ENCODE data around the gene C19orf38. TPM values are rescaled to one million over a fixed set of nuclear protein-coding genes. Genes with fewer than 3 reads are reported as not detected.
A peak's percentile ranks its signal among the peaks of the same experiment; 100 is the strongest.

Gene C19orf38
- total RNA-seq, 2 donors from 2014 or later, result 0.24 TPM; not detected in 1

- Mint-ChIP-seq H3K4me1 (peaks cover 45% of the 10 kb centered on the region), H3K27me3 (ENCODE audit: insufficient read depth) (no peaks in the 10 kb centered on the region), H3K9me3 (no peaks in the 10 kb centered on the region), H3K27ac (peak overlapping the region; percentile 70), H3K4me3 (no peak overlapping the region), H3K36me3 (ENCODE audit: low read depth) (no peaks in the 10 kb centered on the region)
- H3K4me1 ChIP-seq (ENCODE audit: control insufficient read depth, insufficient read depth, low read length), result peaks cover 3% of the 10 kb centered on the region
- no peak overlapping the region for H3K4me3 ChIP-seq (ENCODE audit: low read length)
- no peaks in the 10 kb centered on the region for H3K36me3 ChIP-seq (ENCODE audit: control insufficient read depth, insufficient read depth, low read length)
- WGBS, 2 experiments (ENCODE audit: insufficient coverage in 1 of 2, insufficient read length in 1 of 2), result 10 to 45% methylated on average over 2 to 13 of the region's 13 CpGs
- H3K27me3 ChIP-seq (ENCODE audit: control insufficient read depth, insufficient read depth, low read length, poor library complexity, severe bottlenecking), result no peaks in the 10 kb centered on the region
- TF ChIP-seq CTCF (conservative IDR thresholded peaks at IDR 0.05), result no peak
- DNase-seq, result peak; percentile 75
- H3K9ac ChIP-seq (ENCODE audit: extremely low read depth, low read length, poor library complexity, severe bottlenecking), result no peak overlapping the region
- H3K9me3 ChIP-seq (ENCODE audit: control insufficient read depth, low read length), result no peaks in the 10 kb centered on the region
- peak overlapping the region; percentile 98 for H3K27ac ChIP-seq (ENCODE audit: low read depth, low read length)
Measured at GRCh38 chr19:10888421-10888866, 40.2 kb downstream of the C19orf38 start.

GRCh38 chr19:10889880-10890279 is 41.7 kb downstream of the C19orf38 start:
- H3K4me1 ChIP-seq (ENCODE audit: control insufficient read depth, insufficient read depth, low read length), result peaks cover 3% of the 10 kb centered on the region
- Mint-ChIP-seq H3K27ac (no peak overlapping the region), H3K27me3 (ENCODE audit: insufficient read depth) (no peaks in the 10 kb centered on the region), H3K4me3 (no peak overlapping the region), H3K36me3 (ENCODE audit: low read depth) (no peaks in the 10 kb centered on the region), H3K9me3 (no peaks in the 10 kb centered on the region), H3K4me1 (peaks cover 52% of the 10 kb centered on the region)
- H3K4me3 ChIP-seq (ENCODE audit: low read length), result no peak overlapping the region
- peak; percentile 36 for DNase-seq
- TF ChIP-seq CTCF (conservative IDR thresholded peaks at IDR 0.05), result no peak
- H3K9ac ChIP-seq (ENCODE audit: extremely low read depth, low read length, poor library complexity, severe bottlenecking), result no peak overlapping the region
- WGBS, 2 experiments (ENCODE audit: insufficient coverage in 1 of 2, insufficient read length in 1 of 2), result 78 to 91% methylated on average over 3 to 4 of the region's 4 CpGs
- no peaks in the 10 kb centered on the region for H3K27me3 ChIP-seq (ENCODE audit: control insufficient read depth, insufficient read depth, low read length, poor library complexity, severe bottlenecking)
- no peak overlapping the region for H3K27ac ChIP-seq (ENCODE audit: low read depth, low read length)
- no peaks in the 10 kb centered on the region for H3K9me3 ChIP-seq (ENCODE audit: control insufficient read depth, low read length)
- H3K36me3 ChIP-seq (ENCODE audit: control insufficient read depth, insufficient read depth, low read length), result peaks cover 2% of the 10 kb centered on the region

GRCh38 chr19:10891405-10892086 is 43.3 kb downstream of the C19orf38 start:
- no peaks in the 10 kb centered on the region for H3K36me3 Mint-ChIP-seq (ENCODE audit: low read depth)
- no peak overlapping the region for H3K4me3 Mint-ChIP-seq
- peak overlapping the region; percentile 93 for H3K27ac ChIP-seq (ENCODE audit: low read depth, low read length)
- no peak overlapping the region for H3K9ac ChIP-seq (ENCODE audit: extremely low read depth, low read length, poor library complexity, severe bottlenecking)
- peaks cover 48% of the 10 kb centered on the region for H3K4me1 Mint-ChIP-seq
- no peaks in the 10 kb centered on the region for H3K27me3 ChIP-seq (ENCODE audit: control insufficient read depth, insufficient read depth, low read length, poor library complexity, severe bottlenecking)
- TF ChIP-seq CTCF (conservative IDR thresholded peaks at IDR 0.05), result no peak
- peak overlapping the region; percentile 56 for H3K27ac Mint-ChIP-seq
- H3K4me3 ChIP-seq (ENCODE audit: low read length), result no peak overlapping the region
- 73 to 87% methylated on average over 12 to 21 of the region's 21 CpGs for WGBS, 2 experiments (ENCODE audit: insufficient coverage in 1 of 2, insufficient read length in 1 of 2)
- no peak for DNase-seq
- no peaks in the 10 kb centered on the region for H3K4me1 ChIP-seq (ENCODE audit: control insufficient read depth, insufficient read depth, low read length)
- H3K36me3 ChIP-seq (ENCODE audit: control insufficient read depth, insufficient read depth, low read length), result peaks cover 2% of the 10 kb centered on the region
- H3K9me3 ChIP-seq (ENCODE audit: control insufficient read depth, low read length), result no peaks in the 10 kb centered on the region
- no peaks in the 10 kb centered on the region for H3K9me3 Mint-ChIP-seq
- no peaks in the 10 kb centered on the region for H3K27me3 Mint-ChIP-seq (ENCODE audit: insufficient read depth)

Data from endodermal cell (in vitro differentiated cells).